ENCODE measurements around the gene FLAD1.
"Not testable (repeated sequence)": the region's sequence is repeated elsewhere in the genome, so short reads cannot be mapped to it uniquely, and the experiment has no call there.

DNA sequence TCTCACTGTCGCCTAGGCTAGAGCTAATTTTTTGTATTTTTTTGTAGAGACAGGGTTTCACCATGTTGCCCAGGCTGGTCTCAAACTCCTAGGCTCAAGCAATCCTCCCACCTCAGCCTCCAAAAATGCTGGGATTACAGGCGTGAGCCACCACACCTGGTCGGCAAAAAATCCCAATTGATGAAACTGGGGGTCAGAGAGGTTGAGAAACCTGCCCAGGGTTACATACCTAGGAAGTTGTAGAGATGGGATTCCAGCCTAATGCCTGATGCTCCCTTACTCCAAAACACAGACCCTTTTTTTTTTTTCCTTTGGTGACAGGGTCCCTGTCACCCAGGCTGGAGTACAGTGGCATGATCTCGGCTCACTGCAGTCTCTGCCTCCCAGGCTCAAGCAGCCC lies 3.6 kb downstream of the FLAD1 start:
- TF ChIP-seq, protein P1, sequence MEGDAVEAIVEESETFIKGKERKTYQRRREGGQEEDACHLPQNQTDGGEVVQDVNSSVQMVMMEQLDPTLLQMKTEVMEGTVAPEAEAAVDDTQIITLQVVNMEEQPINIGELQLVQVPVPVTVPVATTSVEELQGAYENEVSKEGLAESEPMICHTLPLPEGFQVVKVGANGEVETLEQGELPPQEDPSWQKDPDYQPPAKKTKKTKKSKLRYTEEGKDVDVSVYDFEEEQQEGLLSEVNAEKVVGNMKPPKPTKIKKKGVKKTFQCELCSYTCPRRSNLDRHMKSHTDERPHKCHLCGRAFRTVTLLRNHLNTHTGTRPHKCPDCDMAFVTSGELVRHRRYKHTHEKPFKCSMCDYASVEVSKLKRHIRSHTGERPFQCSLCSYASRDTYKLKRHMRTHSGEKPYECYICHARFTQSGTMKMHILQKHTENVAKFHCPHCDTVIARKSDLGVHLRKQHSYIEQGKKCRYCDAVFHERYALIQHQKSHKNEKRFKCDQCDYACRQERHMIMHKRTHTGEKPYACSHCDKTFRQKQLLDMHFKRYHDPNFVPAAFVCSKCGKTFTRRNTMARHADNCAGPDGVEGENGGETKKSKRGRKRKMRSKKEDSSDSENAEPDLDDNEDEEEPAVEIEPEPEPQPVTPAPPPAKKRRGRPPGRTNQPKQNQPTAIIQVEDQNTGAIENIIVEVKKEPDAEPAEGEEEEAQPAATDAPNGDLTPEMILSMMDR (IDR thresholded peaks at IDR 0.05) = not testable (repeated sequence)
- TF ChIP-seq POLR2A, POLR2AphosphoS5 (IDR thresholded peaks at IDR 0.05): not testable (repeated sequence)
